HEK293 (cell line): ENCODE measurements around the gene EXOSC7.

Experiments used
- CTCF ChIA-PET: fragments of 350-600 bp; formaldehyde crosslinking; extraction: SDS; loops from one replicate; lab custom pipeline; 2021; ENCODE audit warnings: antibody characterized with exemption; lab: Yijun Ruan, JAX
- POLR2A ChIA-PET: fragments of 300-600 bp; formaldehyde crosslinking; extraction: SDS; loops from one replicate; lab custom pipeline; 2020; ENCODE audit warnings: antibody characterized with exemption, inconsistent platforms; lab: Yijun Ruan, JAX
- H3K27ac ChIP-seq: fragments of 200-500 bp; sonication (Bioruptor generic); 2 replicates; pipeline ENCODE4 v1.5.1; 2014; ENCODE audit warnings: low read depth, low read length, control low read depth, inconsistent platforms; ENCODE audit errors: extremely low read depth
- H3K36me3 ChIP-seq, 2 experiments: fragments of 200-500 bp in 1 of 2; sonication (Bioruptor generic) in 1 of 2; 1 replicate in 1 of 2; 2 replicates in 1 of 2; pipeline ENCODE4 v1.5.1; 2014 to 2017; ENCODE audit warnings: inconsistent platforms in 2 of 2, low read length in 2 of 2; ENCODE audit not compliant: control insufficient read depth in 2 of 2, insufficient read depth in 1 of 2
- H3K4me1 ChIP-seq: fragments of 200-500 bp; sonication (Bioruptor generic); 2 replicates; pipeline ENCODE4 v1.5.1; 2014; ENCODE audit warnings: mild to moderate bottlenecking, low read length, inconsistent platforms; ENCODE audit not compliant: control insufficient read depth, insufficient read depth
- H3K4me3 ChIP-seq: 2 replicates; pipeline ENCODE4 v1.5.1; 2011; ENCODE audit warnings: low read depth, mild to moderate bottlenecking, control low read depth, low read length, moderate library complexity
- H3K9me3 ChIP-seq: fragments of 200-500 bp; sonication (Bioruptor generic); 2 replicates; pipeline ENCODE4 v1.5.1; 2014; ENCODE audit warnings: low read depth, low read length, inconsistent platforms; ENCODE audit not compliant: control insufficient read depth, insufficient read depth
- BCL11A ChIP-seq: fragments of 450-650 bp; formaldehyde crosslinking; IDR thresholded peaks from 2 replicates; pipeline ENCODE4 v1.5.1; 2016; ENCODE audit warnings: low read depth, missing biosample characterization, missing genetic modification characterization
- HOXD13 ChIP-seq: sonication (generic); formaldehyde crosslinking; IDR thresholded peaks from 2 replicates; pipeline ENCODE4 v1.8.0; 2022; ENCODE audit warnings: missing genetic modification reagents, borderline replicate concordance
- KLF9 ChIP-seq: fragments of 450-650 bp; formaldehyde crosslinking; IDR thresholded peaks from 2 replicates; pipeline ENCODE4 v1.5.1; 2016; ENCODE audit warnings: missing biosample characterization, missing genetic modification characterization, low read depth
- SALL2 ChIP-seq: fragments of 450-650 bp; formaldehyde crosslinking; IDR thresholded peaks from 2 replicates; pipeline ENCODE4 v1.5.0; 2017; ENCODE audit warnings: missing biosample characterization, mild to moderate bottlenecking, missing genetic modification characterization, borderline replicate concordance
- SCRT2 ChIP-seq: fragments of 450-650 bp; formaldehyde crosslinking; IDR thresholded peaks from 2 replicates; pipeline ENCODE4 v1.5.1; 2016; ENCODE audit warnings: missing biosample characterization, missing genetic modification characterization
- ZBTB21 ChIP-seq: fragments of 450-650 bp; formaldehyde crosslinking; IDR thresholded peaks from 2 replicates; pipeline ENCODE4 v1.5.1; 2017; ENCODE audit warnings: missing biosample characterization, missing genetic modification characterization
- ZIC2 ChIP-seq: fragments of 450-650 bp; formaldehyde crosslinking; IDR thresholded peaks from 2 replicates; pipeline ENCODE4 v1.5.1; 2016; ENCODE audit warnings: missing biosample characterization, missing genetic modification characterization
- ZNF169 ChIP-seq: fragments of 450-650 bp; formaldehyde crosslinking; IDR thresholded peaks from 2 replicates; pipeline ENCODE4 v1.5.1; 2016; ENCODE audit warnings: missing biosample characterization, missing genetic modification characterization
- ZNF350 ChIP-seq: fragments of 450-650 bp; formaldehyde crosslinking; IDR thresholded peaks from 2 replicates; pipeline ENCODE4 v1.5.0; 2017; ENCODE audit warnings: missing biosample characterization, mild to moderate bottlenecking, missing genetic modification characterization
- ZNF521 ChIP-seq: fragments of 450-650 bp; formaldehyde crosslinking; IDR thresholded peaks from 2 replicates; pipeline ENCODE4 v1.5.1; 2017; ENCODE audit warnings: missing biosample characterization, mild to moderate bottlenecking, missing genetic modification characterization
- ZNF571 ChIP-seq: fragments of 450-650 bp; formaldehyde crosslinking; IDR thresholded peaks from 2 replicates; pipeline ENCODE4 v1.5.0; 2017; ENCODE audit warnings: missing biosample characterization, missing genetic modification characterization
- ZNF580 ChIP-seq: fragments of 450-650 bp; formaldehyde crosslinking; IDR thresholded peaks from 2 replicates; pipeline ENCODE4 v1.5.1; 2016; ENCODE audit warnings: missing biosample characterization, missing genetic modification characterization
- ZNF629 ChIP-seq: fragments of 450-650 bp; formaldehyde crosslinking; IDR thresholded peaks from 2 replicates; pipeline ENCODE4 v1.5.1; 2017; ENCODE audit warnings: missing biosample characterization, missing genetic modification characterization
- ZNF677 ChIP-seq: fragments of 450-650 bp; IDR thresholded peaks from 2 replicates; pipeline ENCODE4 v1.5.0; 2018; ENCODE audit warnings: missing biosample characterization, mild to moderate bottlenecking, missing genetic modification characterization, moderate library complexity
- ZNF707 ChIP-seq: fragments of 450-650 bp; formaldehyde crosslinking; IDR thresholded peaks from 2 replicates; pipeline ENCODE4 v1.5.1; 2016; ENCODE audit warnings: missing biosample characterization, missing genetic modification characterization
- ZNF747 ChIP-seq: fragments of 450-650 bp; formaldehyde crosslinking; IDR thresholded peaks from 2 replicates; pipeline ENCODE4 v1.5.1; 2016; ENCODE audit warnings: missing biosample characterization, missing genetic modification characterization
- ZNF843 ChIP-seq: fragments of 450-650 bp; formaldehyde crosslinking; IDR thresholded peaks from 2 replicates; pipeline ENCODE4 v1.5.1; 2016; ENCODE audit warnings: missing biosample characterization, missing genetic modification characterization
- TF ChIP-seq, protein P1 (sequence below): fragments of 450-650 bp; formaldehyde crosslinking; IDR thresholded peaks from 2 replicates; pipeline ENCODE4 v1.5.1; 2016; ENCODE audit warnings: missing biosample characterization, missing genetic modification characterization
- TF ChIP-seq, protein P2 (sequence below): fragments of 450-650 bp; formaldehyde crosslinking; IDR thresholded peaks from 2 replicates; pipeline ENCODE4 v1.5.1; 2017; ENCODE audit warnings: missing biosample characterization, missing genetic modification characterization
- TF ChIP-seq, protein P3 (sequence below): fragments of 450-650 bp; formaldehyde crosslinking; IDR thresholded peaks from 2 replicates; pipeline ENCODE4 v1.5.1; 2017; ENCODE audit warnings: missing biosample characterization, mild to moderate bottlenecking, missing genetic modification characterization, moderate library complexity
- TF ChIP-seq, protein P4 (sequence below): fragments of 450-650 bp; formaldehyde crosslinking; IDR thresholded peaks from 2 replicates; pipeline ENCODE4 v1.5.1; 2016; ENCODE audit warnings: missing biosample characterization, missing genetic modification characterization
- TF ChIP-seq, protein P5 (sequence below): fragments of 450-650 bp; formaldehyde crosslinking; conservative IDR thresholded peaks from 2 replicates; pipeline ENCODE4 v1.5.1; 2016; ENCODE audit warnings: low read depth, missing biosample characterization, missing genetic modification characterization
- TF ChIP-seq, protein P6 (sequence below): fragments of 450-650 bp; formaldehyde crosslinking; IDR thresholded peaks from 2 replicates; pipeline ENCODE4 v1.5.1; 2017; ENCODE audit warnings: missing biosample characterization, missing genetic modification characterization

Gene EXOSC7

DNA sequence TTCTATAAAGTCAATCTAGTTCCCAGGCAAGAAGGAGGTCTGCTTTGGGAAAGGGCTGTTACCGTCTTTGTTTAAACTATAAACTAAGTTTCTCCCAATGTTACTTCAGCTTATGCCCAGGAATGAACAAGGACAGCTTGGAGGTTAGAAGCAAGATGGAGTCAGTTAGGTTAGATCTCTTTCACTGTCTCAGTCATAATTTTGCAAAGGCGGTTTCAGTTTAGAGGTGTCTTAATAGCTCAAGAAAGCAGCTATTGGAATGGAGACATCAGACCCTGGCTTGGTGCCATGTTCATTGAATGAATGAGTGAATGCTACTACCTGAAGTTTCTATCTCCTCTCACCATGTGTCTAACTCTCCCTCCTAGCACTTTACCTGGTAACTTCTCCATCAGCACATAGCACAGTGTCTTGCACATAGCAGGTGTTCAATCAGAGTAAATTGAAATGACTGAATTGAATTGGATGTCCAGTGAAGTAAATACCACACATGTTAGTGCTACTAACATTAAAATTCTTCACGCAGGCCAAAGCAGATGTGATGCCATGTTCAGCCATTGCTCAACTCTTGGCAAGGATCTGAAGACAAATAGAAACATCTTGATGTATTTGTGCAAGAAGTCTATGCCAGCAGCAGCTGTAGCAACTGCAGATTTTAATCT lies 78.3 kb downstream of the EXOSC7 start:
- Histone ChIP-seq H3K4me1 (no peaks in the 10 kb centered on the region), H3K36me3 (no peaks in the 10 kb centered on the region), H3K27ac (no peak overlapping the region), H3K4me3 (no peak overlapping the region), H3K9me3 (no peaks in the 10 kb centered on the region)
- TF ChIP-seq ZNF571 (tag by site-specific recombination), result no peak
- TF ChIP-seq, protein P1, sequence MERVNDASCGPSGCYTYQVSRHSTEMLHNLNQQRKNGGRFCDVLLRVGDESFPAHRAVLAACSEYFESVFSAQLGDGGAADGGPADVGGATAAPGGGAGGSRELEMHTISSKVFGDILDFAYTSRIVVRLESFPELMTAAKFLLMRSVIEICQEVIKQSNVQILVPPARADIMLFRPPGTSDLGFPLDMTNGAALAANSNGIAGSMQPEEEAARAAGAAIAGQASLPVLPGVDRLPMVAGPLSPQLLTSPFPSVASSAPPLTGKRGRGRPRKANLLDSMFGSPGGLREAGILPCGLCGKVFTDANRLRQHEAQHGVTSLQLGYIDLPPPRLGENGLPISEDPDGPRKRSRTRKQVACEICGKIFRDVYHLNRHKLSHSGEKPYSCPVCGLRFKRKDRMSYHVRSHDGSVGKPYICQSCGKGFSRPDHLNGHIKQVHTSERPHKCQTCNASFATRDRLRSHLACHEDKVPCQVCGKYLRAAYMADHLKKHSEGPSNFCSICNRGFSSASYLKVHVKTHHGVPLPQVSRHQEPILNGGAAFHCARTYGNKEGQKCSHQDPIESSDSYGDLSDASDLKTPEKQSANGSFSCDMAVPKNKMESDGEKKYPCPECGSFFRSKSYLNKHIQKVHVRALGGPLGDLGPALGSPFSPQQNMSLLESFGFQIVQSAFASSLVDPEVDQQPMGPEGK (tag by site-specific recombination), result no peak
- TF ChIP-seq, protein P2, sequence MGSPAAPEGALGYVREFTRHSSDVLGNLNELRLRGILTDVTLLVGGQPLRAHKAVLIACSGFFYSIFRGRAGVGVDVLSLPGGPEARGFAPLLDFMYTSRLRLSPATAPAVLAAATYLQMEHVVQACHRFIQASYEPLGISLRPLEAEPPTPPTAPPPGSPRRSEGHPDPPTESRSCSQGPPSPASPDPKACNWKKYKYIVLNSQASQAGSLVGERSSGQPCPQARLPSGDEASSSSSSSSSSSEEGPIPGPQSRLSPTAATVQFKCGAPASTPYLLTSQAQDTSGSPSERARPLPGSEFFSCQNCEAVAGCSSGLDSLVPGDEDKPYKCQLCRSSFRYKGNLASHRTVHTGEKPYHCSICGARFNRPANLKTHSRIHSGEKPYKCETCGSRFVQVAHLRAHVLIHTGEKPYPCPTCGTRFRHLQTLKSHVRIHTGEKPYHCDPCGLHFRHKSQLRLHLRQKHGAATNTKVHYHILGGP (tag by site-specific recombination), result no peak
- no peak for TF ChIP-seq KLF9 (tag by site-specific recombination)
- TF ChIP-seq ZNF707 (tag by site-specific recombination), result no peak
- TF ChIP-seq HOXD13 (CRISPR knock-in tag), result no peak
- TF ChIP-seq ZIC2, result no peak
- no peak for TF ChIP-seq ZNF350 (tag by site-specific recombination)
- TF ChIP-seq ZNF629 (tag by site-specific recombination), result no peak
- TF ChIP-seq, protein P3, sequence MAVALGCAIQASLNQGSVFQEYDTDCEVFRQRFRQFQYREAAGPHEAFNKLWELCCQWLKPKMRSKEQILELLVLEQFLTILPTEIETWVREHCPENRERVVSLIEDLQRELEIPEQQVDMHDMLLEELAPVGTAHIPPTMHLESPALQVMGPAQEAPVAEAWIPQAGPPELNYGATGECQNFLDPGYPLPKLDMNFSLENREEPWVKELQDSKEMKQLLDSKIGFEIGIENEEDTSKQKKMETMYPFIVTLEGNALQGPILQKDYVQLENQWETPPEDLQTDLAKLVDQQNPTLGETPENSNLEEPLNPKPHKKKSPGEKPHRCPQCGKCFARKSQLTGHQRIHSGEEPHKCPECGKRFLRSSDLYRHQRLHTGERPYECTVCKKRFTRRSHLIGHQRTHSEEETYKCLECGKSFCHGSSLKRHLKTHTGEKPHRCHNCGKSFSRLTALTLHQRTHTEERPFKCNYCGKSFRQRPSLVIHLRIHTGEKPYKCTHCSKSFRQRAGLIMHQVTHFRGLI (tag by site-specific recombination), result no peak
- no peak for TF ChIP-seq ZNF843 (tag by site-specific recombination)
- TF ChIP-seq ZNF677 (tag by site-specific recombination), result no peak
- TF ChIP-seq BCL11A (tag by site-specific recombination), result no peak
- TF ChIP-seq SALL2 (tag by site-specific recombination), result no peak
- no peak for TF ChIP-seq ZNF580 (tag by site-specific recombination)
- TF ChIP-seq SCRT2 (tag by site-specific recombination), result no peak
- TF ChIP-seq, protein P4, sequence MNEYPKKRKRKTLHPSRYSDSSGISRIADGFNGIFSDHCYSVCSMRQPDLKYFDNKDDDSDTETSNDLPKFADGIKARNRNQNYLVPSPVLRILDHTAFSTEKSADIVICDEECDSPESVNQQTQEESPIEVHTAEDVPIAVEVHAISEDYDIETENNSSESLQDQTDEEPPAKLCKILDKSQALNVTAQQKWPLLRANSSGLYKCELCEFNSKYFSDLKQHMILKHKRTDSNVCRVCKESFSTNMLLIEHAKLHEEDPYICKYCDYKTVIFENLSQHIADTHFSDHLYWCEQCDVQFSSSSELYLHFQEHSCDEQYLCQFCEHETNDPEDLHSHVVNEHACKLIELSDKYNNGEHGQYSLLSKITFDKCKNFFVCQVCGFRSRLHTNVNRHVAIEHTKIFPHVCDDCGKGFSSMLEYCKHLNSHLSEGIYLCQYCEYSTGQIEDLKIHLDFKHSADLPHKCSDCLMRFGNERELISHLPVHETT (tag by site-specific recombination), result no peak
- POLR2A ChIA-PET, result interaction anchor here (0.9 kb wide), 1 partner anchor 11 kb away, joined by 4 read pairs; no protein-coding TSS in a partner anchor
- CTCF ChIA-PET, result interaction anchor here (0.8 to 3.7 kb wide), 3 partner anchors 9 to 156 kb away, joined by 3 to 26 read pairs (median 3); no protein-coding TSS in a partner anchor

- Histone ChIP-seq H3K4me1 (no peaks in the 10 kb centered on the region), H3K9me3 (no peaks in the 10 kb centered on the region), H3K36me3 (no peaks in the 10 kb centered on the region), H3K27ac (no peak overlapping the region), H3K4me3 (no peak overlapping the region)
- ChIA-PET CTCF (interaction anchor here (0.6 to 3.7 kb wide), 10 partner anchors 9 to 572 kb away, joined by 3 to 26 read pairs (median 4); no protein-coding TSS in a partner anchor), POLR2A (interaction anchor here (0.9 kb wide), 1 partner anchor 12 kb away, joined by 4 read pairs; no protein-coding TSS in a partner anchor)
- TF ChIP-seq ZBTB21, result no peak
- TF ChIP-seq, protein P5, sequence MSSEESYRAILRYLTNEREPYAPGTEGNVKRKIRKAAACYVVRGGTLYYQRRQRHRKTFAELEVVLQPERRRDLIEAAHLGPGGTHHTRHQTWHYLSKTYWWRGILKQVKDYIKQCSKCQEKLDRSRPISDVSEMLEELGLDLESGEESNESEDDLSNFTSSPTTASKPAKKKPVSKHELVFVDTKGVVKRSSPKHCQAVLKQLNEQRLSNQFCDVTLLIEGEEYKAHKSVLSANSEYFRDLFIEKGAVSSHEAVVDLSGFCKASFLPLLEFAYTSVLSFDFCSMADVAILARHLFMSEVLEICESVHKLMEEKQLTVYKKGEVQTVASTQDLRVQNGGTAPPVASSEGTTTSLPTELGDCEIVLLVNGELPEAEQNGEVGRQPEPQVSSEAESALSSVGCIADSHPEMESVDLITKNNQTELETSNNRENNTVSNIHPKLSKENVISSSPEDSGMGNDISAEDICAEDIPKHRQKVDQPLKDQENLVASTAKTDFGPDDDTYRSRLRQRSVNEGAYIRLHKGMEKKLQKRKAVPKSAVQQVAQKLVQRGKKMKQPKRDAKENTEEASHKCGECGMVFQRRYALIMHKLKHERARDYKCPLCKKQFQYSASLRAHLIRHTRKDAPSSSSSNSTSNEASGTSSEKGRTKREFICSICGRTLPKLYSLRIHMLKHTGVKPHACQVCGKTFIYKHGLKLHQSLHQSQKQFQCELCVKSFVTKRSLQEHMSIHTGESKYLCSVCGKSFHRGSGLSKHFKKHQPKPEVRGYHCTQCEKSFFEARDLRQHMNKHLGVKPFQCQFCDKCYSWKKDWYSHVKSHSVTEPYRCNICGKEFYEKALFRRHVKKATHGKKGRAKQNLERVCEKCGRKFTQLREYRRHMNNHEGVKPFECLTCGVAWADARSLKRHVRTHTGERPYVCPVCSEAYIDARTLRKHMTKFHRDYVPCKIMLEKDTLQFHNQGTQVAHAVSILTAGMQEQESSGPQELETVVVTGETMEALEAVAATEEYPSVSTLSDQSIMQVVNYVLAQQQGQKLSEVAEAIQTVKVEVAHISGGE, result no peak
- TF ChIP-seq, protein P6, sequence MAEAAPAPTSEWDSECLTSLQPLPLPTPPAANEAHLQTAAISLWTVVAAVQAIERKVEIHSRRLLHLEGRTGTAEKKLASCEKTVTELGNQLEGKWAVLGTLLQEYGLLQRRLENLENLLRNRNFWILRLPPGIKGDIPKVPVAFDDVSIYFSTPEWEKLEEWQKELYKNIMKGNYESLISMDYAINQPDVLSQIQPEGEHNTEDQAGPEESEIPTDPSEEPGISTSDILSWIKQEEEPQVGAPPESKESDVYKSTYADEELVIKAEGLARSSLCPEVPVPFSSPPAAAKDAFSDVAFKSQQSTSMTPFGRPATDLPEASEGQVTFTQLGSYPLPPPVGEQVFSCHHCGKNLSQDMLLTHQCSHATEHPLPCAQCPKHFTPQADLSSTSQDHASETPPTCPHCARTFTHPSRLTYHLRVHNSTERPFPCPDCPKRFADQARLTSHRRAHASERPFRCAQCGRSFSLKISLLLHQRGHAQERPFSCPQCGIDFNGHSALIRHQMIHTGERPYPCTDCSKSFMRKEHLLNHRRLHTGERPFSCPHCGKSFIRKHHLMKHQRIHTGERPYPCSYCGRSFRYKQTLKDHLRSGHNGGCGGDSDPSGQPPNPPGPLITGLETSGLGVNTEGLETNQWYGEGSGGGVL, result no peak
- TF ChIP-seq ZNF169, result no peak
- TF ChIP-seq ZNF521 (tag by site-specific recombination), result no peak
- no peak for TF ChIP-seq ZNF747
Observed at GRCh38 chr3:45055032-45055410, 79.0 kb downstream of the EXOSC7 start.
